Hematopoietic multipotent progenitor cell treated with erythropoietin and hydrocortisone succinate and interleukin-3 and kit ligand, for 6 days (in vitro differentiated cells): ENCODE measurements around the gene TIMP3.

ENCODE experiments used
- DNase-seq: peaks from one replicate; pipeline ENCODE4 v3.0.0-alpha.2; 2015

The TIMP3 gene

GRCh38 chr22:32830957-32831356, 29.5 kb downstream of the TIMP3 start:
- no peak for DNase-seq

- DNase-seq = no peak
Measured at GRCh38 chr22:32831584-32831983, 30.1 kb downstream of the TIMP3 start.

- DNase-seq = no peak
Measured at GRCh38 chr22:32832174-32832573, 30.7 kb downstream of the TIMP3 start.

- peak; percentile 75 for DNase-seq
Measured at GRCh38 chr22:32836280-32837123, 35.0 kb downstream of the TIMP3 start.

GRCh38 chr22:32837142-32837541, 35.6 kb downstream of the TIMP3 start:
- no peak for DNase-seq

- no peak for DNase-seq
Measured at GRCh38 chr22:32837803-32838202, 36.3 kb downstream of the TIMP3 start.

- DNase-seq = peak; percentile 57
Measured at GRCh38 chr22:32839831-32840584, 38.5 kb downstream of the TIMP3 start.

GRCh38 chr22:32841175-32841574, 39.7 kb downstream of the TIMP3 start:
- no peak for DNase-seq

GRCh38 chr22:32842486-32842885, 41.0 kb downstream of the TIMP3 start:
- DNase-seq = no peak

GRCh38 chr22:32843300-32843699, 41.8 kb downstream of the TIMP3 start:
- no peak for DNase-seq

- no peak for DNase-seq
Measured at GRCh38 chr22:32844251-32844650, 42.7 kb downstream of the TIMP3 start.

GRCh38 chr22:32846780-32847491, 45.4 kb downstream of the TIMP3 start:
- no peak for DNase-seq

GRCh38 chr22:32848226-32848625, 46.7 kb downstream of the TIMP3 start:
- DNase-seq = peak; percentile 40

- DNase-seq = no peak
Measured at GRCh38 chr22:32849501-32849900, 48.0 kb downstream of the TIMP3 start.

GRCh38 chr22:32850157-32850556, 48.7 kb downstream of the TIMP3 start:
- no peak for DNase-seq

GRCh38 chr22:32850591-32851517, 49.3 kb downstream of the TIMP3 start:
- no peak for DNase-seq

GRCh38 chr22:32852395-32853251, 51.1 kb downstream of the TIMP3 start:
- peak; percentile 77 for DNase-seq

- DNase-seq = no peak
Measured at GRCh38 chr22:32853662-32854061, 52.2 kb downstream of the TIMP3 start.

GRCh38 chr22:32854351-32854804, 52.9 kb downstream of the TIMP3 start:
- no peak for DNase-seq

GRCh38 chr22:32855045-32855756, 53.7 kb downstream of the TIMP3 start:
- no peak for DNase-seq
